GM18499 (cell line): ENCODE data around the gene BRIX1.
A peak's percentile ranks its signal among the peaks of the same experiment; 100 is the strongest.
"Not testable (repeated sequence)": the region's sequence is repeated elsewhere in the genome, so short reads cannot be mapped to it uniquely, and the experiment has no call there.

Source experiments
- ATAC-seq: cut with Tn5 transposase; IDR thresholded peaks from one replicate; pipeline ENCODE4 v1.9.1; 2021; ENCODE audit warnings: moderate number of reproducible peaks; ENCODE audit not compliant: insufficient read depth, unreplicated experiment

BRIX1 gene

GRCh38 chr5:34913072-34913471 is 2.4 kb upstream of the BRIX1 start:
- no peak for ATAC-seq

DNA sequence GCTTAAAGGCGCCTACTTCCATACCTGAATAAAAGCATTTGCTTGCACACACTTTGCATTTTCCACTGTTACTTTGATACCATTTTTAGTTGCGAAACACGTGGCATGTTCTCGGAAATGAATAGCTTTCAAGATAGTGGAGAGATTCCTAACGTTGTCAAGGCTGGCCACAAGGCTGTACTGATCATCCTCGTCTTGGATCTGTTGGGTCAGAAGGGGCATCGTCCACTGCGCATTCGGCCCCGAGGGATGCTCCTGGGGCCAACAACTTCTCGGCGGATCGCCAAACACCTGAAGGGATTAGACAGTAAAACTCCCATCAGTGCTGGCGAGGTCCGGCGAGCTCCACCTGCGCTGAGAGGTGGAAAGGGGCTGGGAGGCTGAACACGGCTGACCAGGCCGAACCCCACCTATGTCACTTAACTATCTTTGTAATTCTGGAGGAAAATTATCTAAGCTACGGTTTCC is 806 bp upstream of the BRIX1 start:
- ATAC-seq: peak; percentile 2

GRCh38 chr5:34915856-34916192 is 313 bp downstream of the BRIX1 start:
- peak; percentile 1 for ATAC-seq

DNA sequence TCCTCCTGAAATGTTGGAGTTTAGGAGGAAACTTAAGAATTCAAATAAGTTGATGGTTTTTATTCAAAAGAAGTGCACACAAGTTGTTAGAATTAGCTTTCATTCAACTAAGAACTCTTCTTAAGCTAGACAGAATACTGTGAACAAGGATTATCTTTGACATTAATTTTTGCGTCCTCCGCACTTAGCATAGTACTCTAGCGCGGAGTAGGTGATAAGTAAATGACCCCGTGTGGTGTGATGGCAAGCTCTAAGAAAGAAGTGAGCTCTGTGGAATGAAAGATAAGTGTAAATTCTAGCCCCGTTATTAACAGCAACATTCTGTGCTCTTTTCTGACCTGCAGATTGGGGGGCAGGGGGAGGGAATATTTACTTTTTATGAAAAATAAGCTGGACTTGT is 1.0 kb downstream of the BRIX1 start:
- ATAC-seq: no peak

- no peak for ATAC-seq
These were observed 2.5 kb downstream of the BRIX1 start for GRCh38 chr5:34918025-34918424.

DNA sequence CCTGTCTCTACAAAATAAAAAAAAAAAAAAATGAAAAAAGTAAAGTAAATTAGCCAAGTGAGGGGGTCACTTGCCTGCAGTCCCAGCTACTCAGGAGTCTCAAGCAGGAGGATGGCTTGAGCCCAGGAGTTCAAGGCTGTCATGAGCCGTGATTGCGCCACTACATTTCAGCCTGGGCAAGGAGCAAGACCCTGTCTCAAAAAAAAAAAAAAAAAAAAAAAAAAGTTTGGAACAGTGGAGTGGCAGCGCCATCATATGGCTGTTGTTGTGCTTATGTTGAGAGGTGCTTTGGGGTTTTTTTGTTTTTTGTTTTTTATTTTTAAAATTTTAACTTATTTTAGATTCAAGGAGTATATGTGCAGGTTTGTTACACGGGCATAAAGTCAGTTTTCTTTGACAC is 3.6 kb downstream of the BRIX1 start:
- no peak for ATAC-seq

GRCh38 chr5:34923256-34923655 is 7.7 kb downstream of the BRIX1 start:
- ATAC-seq: not testable (repeated sequence)

DNA sequence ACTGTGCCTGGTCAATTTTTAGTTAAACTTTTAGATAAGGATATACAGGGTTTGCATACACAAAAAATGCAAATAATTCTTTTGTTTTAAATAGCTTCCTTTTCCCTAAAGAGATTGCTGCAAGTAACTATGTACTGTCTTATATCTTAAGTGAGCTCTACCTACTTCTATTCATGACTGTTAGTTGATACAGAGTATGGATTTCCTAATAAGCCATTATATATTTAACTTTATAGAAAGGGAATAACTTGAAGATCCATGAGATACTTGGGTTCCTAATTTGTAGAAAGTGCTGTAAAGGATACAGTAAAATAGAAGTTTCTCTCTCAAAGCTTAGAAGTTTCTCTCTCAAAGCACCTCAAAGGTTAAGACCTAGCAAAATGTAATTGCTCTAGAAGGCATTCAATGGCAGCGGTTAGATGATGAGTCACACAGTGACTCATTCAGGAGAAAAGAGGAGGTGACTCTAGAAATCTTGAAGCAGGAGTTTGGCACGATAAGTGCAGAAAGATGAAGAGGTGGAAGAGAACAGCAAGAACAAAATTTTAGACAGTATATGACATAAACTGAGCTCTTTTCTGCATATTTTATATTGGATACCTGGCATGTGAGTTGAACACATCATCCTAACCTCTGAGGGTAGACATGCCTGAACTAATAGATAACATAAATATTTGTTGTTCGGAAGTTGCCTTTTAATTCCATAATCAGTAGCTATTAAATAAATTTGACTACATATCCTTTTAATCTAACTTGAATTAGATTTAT is 8.4 kb downstream of the BRIX1 start:
- peak; percentile 72 for ATAC-seq

GRCh38 chr5:34924462-34924765 is 8.9 kb downstream of the BRIX1 start:
- no peak for ATAC-seq

GRCh38 chr5:34926318-34926888 is 10.9 kb downstream of the BRIX1 start:
- ATAC-seq: no peak

GRCh38 chr5:34927785-34928184 is 12.3 kb downstream of the BRIX1 start:
- no peak for ATAC-seq

DNA sequence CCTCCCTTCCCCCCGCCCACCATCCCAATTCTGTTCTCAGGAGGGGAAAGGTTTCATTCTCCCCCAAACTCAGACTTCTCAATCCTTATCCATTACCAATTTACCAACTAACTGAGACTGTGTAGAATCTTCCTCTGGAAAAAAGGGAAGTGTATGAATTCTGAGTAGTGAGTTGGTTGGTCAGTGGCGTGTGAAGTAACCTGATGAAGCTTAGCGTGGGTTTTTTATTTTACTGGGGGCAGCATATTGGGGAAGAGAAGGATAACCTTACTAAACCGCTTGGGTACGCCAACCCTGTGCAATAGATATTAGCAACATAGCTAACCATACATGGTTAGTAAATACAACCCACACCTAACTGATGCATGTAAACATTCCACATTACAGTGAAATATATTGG is 12.8 kb downstream of the BRIX1 start:
- ATAC-seq: no peak

DNA sequence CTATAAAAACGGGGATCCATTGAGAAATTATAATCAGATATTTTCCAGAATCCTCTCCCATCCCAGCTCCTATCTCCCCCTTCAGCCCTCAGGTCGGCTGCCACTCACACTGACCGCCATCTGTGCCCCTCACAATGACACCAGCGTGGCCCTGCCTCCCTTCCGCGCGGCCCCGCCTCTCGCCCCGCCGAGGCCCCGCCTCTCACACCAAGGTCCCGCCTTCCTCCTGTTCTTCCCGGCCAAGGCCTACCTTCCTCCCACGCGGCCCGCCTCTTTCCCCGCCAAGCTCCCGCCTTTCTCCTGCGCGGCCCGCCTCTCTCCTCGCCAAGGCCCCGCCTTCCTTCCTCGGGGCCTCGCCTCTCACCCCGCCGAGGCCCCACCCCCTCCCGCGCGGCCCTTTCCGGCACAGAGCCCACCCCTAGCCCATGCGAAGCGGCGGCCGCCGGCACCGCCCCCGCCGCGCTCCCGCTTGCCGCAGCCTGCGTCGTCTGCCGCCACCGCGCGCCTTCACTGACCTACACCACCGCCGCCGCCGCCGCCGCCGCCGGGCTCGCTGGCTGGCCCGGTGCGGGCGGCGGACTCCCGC is 13.7 kb downstream of the BRIX1 start, which contains the start of gene DNAJC21:
TSS of gene DNAJC21 (plus strand) at position 426 of the 586 bp plus-strand sequence. CDS start 261 bp downstream, outside the sequence.
- peak; percentile 80 for ATAC-seq

DNA sequence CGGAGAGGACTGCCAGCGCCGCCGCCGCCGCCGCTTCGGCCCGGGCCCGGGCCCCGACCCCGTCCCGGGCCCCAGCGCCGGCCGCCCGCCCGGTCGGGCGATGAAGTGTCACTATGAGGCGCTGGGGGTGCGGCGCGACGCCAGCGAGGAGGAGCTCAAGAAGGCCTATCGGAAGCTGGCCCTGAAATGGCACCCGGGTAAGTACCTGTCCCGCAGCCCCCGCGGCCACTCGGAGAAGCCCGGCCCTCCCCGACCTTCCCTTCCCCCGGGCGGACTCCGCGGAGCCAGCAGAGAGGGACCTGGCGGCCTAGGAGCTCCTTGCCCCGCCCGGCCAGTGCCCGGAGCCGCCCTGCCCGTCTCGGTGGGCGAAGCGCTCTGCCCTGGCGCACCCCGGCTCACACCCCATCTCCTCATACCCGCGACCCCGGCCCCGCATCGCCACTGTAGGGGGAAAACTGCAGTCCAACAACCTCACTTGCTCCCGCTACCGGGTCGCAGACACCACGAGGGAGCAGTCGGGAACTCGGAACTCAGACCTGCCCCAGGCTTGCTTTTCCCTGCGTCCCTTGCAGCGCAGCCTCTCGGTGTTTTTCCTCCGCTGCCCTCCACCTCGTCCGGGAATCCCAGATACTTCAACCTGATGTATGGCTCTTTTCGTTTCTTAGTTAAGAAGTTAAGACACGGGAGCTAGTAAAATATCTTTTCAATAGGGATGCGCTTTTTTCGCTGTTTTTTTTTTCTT is 14.4 kb downstream of the BRIX1 start:
- ATAC-seq: peak; percentile 58

GRCh38 chr5:34930462-34930844 is 14.9 kb downstream of the BRIX1 start:
- ATAC-seq: no peak

GRCh38 chr5:34930870-34931269 is 15.4 kb downstream of the BRIX1 start:
- ATAC-seq: no peak

DNA sequence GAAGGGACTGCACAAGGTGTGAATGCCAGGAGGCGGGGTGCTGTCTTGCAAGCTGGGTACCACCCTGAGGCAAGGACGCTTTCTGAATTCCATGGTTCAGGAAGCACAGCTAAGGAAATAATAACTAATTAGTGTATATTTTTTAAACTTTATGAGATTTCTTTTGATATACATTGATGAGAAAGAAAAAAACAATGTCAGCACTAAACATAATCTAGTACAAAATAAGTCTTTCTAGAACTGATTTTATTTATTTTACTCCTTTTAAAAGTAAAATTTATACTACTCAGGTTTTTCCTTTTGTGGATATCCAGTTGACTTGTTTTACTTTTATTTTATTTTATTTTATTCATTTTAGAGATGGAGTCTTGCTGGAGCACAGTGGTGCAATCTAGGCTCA is 17.4 kb downstream of the BRIX1 start:
- ATAC-seq: no peak

GRCh38 chr5:34941936-34942335 is 26.4 kb downstream of the BRIX1 start:
- ATAC-seq: no peak

GRCh38 chr5:34944044-34944443 is 28.5 kb downstream of the BRIX1 start:
- no peak for ATAC-seq

DNA sequence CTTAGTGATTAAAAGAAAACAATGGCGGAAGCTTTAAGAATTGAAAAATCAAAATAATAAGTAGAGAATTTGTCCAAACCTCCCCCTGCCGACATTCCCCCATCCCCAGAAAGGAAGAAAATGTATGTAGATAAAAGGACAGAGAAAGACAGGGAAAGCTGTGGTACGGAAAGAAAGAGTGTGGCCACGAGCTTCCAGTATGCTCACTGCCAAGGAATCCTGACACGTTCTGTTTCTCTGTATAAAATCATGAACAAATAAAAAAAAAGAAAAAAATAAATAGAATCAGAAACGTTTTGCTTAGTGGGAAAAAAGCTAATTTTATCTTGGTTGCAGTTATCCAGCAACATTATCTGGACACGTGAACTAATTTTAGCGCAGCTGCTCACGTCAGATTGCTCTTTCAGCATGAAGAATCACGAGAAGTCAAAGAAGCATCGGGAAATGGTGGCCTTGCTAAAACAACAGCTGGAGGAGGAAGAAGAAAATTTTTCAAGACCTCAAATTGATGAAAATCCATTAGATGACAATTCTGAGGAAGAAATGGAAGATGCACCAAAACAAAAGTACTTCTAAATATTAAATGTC is 29.0 kb downstream of the BRIX1 start:
- ATAC-seq: no peak

DNA sequence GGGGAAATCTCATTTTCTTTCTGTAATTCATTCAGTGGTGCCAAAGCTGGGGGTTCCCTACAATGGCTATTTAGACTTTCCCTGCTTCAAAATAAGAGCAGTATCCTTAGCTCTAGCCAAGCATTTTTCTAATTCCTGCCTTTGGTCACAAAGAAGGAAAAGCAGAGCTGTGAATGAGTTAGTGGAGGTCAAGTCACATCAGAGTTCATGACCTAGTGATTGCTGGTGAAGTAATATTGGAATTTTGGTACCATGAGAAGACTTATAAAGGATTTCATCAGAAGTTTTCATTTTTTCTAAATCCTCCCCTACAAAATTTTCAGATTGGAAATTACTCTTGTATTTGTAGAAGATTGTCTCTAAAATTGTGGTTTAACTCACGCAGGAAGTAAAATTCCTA is 41.8 kb downstream of the BRIX1 start:
- ATAC-seq: no peak
